ENCODE measurements around the gene KCTD19.
A peak's percentile ranks its signal among the peaks of the same experiment; 100 is the strongest.

Gene KCTD19

DNA sequence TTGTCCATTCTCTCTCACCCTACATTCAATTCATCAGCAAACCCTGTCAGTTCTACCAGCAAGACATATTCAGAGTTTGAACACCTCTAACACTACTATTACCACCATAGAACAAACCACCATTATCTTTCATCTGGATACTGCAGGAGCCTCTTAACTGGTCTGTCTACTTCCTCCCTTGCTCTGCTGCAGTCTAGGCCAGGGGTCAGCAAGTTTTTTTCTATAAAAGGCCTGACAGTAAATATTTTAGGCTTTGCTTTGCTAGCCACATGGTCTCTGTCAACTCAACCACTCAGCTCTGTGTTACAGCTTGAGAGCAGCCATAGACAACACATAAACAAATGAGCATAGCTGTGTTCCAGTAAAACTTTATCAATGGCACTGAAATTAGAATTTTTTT is 13.8 kb downstream of the KCTD19 start:
- no peak for DNase-seq

DNA sequence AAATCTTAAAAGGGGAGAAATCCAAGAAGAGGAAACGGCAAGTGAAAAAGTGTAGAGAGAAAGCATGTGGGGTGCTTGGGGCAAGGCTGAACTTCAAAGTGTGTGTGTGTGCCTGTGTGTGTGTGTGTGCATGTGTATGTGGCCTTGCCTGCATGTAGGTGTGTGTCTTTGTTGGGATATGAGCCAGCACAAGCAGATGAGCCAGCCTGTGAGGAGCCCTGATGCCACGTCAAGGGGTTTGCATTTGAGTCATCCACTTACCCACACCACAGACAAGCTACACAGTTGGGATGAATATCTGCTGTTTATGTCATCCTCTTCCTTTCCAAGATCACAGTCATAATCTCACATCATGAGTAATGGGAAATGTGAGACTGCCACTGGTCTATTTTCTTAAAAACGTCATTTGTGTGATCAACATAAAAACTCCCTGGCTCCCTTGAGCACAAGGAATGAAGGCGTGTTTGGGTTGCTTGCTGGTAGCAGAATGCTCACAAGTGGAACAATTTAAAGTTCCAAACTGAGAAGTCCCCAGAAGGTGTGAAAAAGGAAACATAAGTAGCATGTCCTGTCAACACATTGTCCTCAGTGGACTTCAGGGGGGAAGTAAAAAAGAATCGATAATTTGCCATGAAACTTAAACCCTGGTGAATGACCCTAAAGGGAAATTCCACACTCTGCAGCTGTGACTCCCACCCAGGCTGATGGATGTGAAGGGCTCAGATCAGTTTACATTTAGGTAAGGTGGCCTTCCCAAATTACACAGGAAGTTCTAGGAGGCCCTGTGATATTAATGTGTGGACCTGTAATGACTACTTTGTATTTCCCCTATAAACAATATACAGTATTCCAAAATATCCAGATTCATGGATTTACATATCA is 14.7 kb downstream of the KCTD19 start:
- no peak for DNase-seq

DNA sequence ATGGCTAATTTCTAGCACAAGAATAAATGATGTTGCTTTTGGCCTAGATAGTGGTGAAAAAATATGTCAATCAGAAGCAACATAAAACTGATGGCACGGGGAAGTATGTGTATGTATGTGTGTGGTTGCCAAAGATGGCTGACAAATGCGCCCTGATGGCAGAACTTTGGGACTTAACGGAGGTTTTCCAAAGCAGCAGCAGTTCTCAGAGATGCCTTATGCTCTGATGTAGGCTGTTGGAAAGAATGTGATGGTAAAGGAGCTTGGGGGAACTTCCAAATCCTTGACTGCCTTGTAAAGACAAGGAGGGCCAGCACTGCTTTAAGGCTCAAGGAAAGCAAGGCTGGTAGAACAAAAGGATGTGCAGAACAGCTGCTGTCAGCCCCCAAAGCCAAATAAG is 16.0 kb downstream of the KCTD19 start:
- no peak for DNase-seq

DNA sequence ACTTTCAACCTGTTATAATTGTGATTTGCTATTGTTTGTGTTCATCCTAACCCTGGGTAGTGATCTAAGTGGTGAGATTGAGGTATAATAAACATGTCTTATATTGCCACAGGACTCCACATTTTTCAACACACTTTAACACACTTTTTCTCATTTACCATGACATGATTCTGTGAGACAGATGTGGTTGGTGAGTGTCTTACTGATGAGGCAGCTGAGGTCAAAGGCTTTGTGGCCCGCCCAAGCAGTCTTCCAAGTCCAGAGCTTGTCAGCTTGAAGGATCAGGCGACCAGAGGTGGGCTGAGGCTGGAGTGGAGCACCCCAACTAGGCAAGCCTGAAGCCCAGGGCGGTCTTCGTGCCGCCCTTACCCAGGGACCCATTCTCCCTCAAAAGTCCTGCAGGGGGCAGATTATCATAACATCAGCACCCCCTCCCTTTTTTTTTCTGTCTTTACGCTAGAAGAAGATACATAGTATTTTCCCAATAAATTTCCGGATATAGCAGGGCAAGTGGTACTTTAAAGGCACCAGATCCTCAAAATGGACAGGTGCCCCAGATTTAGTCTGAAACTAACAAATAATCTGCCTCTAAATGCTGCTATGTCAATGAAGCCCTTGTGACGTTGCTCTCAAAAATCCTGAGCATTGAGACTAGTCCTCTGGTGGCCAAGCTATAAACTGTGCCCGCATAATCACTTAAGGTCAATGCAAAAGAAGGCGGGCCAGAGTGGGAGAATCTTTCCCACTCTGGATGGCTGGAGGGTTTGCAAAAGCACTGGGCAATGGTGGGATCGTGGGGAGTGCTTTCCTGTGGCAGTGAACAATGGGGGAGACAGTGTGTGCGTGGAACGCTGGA is 21.1 kb downstream of the KCTD19 start:
- no peak for DNase-seq

DNA sequence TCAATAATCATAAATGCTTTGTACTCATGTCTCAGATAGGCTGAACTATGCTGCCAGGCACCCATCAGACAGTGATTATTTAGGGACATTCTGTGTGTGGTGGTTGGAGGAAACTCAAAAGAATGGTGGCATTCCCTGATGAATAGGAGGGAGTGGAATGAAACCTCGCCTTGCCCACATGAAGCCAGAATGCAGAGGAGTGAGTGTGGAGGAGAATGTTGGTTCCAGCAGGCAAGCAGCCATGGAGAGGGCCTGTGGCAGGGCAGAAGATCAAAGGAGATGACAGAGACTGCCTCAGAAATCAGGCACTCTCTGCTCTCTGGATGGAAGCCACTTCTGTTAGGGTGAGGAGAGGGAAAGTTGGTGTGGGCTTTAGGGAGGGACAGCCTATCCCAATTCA is 22.5 kb downstream of the KCTD19 start:
- no peak for DNase-seq

DNA sequence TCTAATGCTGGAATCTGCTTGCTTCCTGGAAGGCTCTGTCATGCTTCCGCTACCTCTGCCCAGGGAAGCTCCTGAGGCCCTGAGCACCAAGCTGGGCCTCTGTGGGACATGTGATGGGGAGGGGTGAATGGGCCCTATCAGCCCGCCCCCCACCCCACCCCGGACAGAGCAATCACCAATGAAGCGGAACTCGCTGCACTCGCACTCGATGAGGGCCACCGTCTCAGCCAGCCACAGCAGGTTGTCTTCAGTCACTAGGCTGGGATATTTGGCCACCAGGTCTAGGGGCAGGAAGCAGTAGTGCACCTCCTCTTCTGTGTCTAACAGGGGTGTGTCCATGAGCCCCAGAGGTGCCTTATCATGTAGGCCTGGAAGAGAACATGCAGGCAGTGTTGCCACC is 23.6 kb downstream of the KCTD19 start:
- DNase-seq = peak; percentile 46

DNA sequence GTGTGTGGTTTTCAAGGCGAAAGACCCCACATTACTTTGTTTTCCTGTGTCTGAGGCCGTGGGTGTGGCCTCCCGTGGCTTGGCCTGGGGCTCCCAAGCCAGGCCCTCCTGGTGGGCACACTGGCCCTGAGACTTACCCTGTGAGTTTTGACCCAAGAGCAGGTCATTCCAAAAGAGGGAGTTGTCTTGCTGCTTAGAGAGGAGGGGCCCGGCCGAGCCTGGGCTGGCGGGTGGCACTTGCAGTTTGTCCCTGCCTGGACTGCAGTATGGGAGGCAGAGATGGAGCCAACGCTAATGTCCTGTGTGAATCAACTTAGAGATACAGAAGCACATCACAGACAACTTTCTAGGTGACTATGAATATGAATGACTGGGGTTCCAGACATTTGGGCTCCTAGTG is 24.5 kb downstream of the KCTD19 start:
- no peak for DNase-seq

DNA sequence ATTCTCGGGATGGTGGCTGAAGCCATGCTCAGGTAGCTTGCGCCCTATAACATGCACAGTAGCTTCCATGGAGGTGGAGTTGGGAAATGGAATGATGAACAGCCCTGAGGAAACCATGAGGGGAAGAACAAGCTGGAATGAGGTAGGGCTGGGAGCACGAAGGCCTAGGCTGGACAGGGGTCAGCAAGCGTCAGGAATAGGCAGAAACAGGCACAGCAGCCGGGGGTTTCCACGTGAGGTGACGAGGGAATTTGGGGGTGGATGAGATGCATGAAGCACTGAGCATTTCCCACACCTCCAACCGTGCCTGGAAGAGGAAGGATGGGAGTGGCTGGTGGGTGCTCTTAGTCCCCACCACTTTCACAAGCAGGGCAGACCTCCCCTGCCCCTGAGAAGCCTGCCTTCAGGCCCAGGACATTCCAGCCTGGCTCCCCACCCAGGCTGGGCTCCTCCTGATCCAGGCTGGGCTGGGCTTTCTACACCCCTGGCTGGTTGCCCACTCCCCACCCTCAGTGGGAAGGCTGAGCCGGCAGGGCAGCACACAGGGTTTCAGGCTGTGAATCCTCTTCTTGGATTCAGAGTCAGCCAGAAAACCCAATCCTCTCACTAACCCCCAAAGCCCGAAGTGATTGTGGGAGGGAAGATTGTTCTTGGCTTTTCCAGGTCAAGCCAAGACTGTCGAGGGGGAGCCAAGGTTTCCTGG is 25.3 kb downstream of the KCTD19 start:
- DNase-seq = no peak

DNA sequence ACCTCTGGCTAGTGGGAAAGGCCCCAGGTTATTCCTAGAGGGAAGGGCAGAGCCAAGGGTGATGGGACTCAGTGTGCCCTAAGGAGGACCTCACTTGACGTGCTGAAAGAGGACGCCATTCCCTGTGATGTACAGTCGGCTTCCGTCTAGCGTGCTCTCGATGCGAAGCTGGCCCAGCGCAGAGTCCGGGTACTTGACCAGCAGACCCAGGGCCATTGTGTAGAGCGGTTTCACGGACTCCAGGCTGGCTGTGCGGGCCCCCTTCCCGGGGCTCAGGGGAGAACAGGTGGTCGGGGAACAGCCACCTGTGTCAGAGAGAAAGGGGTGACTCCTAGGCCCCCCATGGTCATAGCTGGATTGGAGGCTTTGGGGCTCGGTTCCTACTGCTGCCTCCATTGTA is 27.3 kb downstream of the KCTD19 start:
- no peak for DNase-seq

DNA sequence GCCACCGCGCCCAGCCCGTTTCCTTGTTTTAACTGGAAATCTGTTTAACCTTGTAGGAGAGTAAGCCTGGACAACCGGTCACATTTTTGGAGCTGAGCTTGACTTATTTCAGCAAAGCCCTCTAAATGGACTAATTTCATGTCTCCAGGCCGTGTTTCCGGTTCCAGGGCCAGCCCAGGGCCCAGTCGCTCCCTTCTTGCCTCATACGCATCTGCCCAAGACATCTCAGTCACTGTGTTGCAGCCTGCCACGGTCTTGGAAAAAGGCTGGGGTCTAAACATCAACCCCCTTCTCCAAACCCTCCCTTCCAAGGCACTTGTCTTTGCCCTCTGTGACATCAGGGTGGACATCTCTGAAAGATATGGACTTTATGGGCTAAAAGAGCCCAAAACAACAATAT is 28.3 kb downstream of the KCTD19 start:
- DNase-seq = no peak

DNA sequence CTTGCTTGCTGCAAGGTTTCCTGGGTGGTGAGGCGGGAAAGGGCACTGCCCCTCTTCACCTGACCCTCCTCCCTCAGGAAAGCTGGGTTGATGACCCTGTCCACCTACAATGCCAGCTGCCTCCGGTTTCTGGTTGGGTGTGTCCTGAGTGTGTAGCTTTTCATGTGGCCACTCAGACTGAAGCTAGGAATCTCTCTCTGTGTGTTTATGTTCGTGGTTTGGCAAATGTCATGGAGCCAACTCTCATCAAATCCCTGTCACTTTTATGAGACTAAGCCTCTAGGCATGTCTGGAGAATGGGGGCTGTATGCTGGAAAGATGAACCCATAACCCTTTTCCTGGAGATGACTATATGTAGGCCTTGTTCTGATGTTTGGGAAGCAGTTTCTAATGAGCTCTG is 30.1 kb downstream of the KCTD19 start:
- DNase-seq = no peak

DNA sequence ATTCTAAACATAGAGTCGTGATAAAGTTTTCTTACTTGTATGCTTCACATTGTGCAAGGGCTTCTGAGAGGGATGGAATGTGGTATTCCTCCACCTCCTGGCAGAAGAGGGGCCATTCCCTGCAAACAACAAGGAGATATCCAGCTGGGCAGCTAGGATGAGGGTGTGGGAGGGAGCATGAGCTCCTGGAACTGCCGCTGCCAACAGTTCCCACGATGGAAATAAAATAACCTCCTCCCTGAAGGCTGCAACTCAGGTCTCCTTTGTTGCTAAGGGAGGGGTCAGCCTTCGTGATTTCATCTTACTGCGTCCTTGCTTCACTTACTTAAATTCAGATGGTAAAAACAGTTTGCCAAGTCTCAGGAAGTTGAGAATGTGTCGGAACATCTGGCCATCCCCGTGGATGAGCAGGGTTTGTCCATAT is 31.6 kb downstream of the KCTD19 start:
- no peak for DNase-seq

DNA sequence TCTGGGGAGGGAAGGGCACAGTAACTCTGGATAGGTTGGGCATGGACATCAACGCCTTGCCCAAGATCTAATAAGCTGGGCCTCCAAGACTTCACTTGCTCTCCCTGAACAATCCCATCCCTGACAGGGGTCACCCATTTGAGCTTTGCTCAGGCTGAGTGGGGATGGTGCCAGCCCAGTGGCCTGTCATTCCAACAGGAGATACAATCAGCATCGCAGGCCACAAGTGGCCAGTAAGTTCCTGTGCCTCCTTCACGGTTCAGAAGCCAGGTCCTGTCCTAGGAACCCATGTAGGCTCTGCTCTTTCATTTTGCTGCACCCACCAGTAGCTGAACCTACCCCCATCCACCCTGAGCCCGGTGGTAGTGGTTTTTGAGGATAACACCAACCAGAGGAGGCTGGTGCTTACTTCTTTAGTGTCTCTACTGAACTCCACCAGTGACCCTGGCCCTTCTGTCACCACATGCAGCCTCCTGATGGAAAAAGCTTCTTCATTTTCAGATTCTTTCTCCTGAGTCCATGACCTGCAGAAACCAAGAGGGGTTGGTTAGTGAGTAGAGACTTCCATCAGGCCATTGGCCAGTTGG is 32.3 kb downstream of the KCTD19 start:
- DNase-seq = no peak

DNA sequence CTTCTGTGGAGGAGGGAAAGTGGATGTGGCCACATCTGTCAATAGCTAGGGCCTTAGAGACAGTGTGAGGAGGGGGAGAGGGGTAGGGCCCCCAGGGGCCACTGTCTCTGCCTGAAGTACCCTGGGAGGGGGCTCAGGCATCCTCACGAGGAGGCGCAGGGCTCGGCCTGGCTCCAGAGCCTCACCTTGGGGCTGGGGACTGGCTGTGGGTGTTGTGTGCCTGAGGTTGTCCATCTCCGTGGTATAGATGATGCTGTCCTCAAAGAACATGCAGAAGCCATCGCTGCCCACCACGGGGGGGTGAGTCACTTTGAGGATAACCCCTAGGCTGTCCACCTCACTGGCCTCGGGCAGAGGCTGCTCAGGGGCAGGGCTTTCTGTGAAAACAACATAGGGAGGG is 35.1 kb downstream of the KCTD19 start:
- no peak for DNase-seq

DNA sequence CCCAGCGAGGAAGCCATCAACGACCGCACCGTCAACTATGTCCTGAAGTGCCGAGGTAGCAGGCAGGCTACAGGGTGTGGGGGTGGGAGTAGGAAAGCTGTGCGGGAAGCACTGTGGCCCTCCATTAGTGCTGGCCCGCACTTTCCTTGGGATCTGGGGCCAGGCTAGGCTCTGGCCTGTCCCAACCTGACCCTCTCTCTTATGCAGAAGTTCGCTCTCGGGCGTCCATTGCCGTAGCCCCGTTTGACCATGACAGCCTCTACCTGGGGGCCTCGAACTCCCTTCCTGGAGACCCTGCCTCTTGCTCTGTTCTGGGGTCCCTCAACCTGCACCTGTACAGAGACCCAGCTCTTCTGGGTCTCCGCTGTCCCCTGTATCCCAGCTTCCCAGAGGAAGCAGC is 38.6 kb downstream of the KCTD19 start:
- no peak for DNase-seq

DNA sequence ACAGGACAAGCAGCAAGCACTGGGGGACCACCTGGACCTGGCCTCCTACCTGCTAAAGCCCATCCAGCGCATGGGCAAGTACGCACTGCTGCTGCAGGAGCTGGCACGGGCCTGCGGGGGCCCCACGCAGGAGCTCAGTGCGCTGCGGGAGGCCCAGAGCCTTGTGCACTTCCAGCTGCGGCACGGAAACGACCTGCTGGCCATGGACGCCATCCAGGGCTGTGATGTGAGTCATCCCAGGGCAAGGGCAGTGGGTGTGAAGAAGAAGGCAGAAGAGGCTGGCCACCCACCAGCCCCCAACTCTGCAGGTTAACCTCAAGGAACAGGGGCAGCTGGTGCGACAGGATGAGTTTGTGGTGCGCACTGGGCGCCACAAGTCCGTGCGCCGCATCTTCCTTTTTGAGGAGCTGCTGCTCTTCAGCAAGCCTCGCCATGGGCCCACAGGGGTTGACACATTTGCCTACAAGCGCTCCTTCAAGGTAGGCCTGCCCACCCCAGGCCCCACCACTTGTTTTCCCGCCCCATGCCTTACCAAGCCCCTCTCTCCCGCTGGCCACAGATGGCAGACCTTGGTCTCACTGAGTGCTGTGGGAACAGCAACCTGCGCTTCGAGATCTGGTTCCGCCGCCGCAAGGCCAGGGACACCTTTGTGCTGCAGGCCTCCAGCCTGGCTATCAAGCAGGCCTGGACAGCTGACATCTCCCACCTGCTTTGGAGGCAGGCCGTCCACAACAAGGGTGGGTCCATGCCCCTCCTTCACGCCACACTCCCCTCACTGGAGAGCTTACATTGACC is 39.9 kb downstream of the KCTD19 start:
- no peak for DNase-seq

DNA sequence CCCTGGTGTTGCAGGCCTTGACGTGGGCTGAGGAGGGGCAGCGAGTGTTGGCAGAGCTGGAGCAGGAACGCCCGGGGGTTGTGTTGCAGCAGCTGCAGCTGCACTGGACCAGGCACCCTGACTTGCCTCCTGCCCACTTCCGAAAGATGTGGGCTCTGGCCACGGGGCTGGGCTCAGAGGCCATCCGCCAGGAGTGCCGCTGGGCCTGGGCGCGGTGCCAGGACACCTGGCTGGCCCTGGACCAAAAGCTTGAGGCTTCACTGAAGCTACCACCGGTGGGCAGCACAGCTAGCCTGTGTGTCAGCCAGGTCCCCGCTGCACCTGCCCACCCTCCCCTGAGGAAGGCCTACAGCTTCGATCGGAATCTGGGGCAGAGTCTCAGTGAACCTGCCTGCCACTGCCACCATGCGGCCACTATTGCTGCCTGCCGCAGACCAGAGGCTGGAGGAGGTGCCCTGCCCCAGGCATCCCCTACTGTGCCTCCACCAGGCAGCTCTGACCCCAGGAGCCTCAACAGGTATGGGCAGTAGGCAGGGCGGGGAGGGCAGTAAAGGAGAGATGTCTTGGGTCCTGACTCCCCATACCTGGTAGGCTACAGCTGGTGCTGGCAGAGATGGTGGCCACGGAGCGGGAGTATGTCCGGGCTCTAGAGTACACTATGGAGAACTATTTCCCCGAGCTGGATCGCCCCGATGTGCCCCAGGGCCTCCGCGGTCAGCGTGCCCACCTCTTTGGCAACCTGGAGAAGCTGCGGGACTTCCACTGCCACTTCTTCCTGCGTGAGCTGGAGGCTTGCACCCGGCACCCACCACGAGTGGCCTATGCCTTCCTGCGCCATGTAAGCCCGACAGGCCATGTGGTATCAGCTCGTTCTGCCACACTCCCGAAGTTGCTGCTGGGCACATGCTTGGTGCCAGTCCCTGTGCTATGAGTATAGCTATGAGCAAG is 41.6 kb downstream of the KCTD19 start:
- no peak for DNase-seq

DNA sequence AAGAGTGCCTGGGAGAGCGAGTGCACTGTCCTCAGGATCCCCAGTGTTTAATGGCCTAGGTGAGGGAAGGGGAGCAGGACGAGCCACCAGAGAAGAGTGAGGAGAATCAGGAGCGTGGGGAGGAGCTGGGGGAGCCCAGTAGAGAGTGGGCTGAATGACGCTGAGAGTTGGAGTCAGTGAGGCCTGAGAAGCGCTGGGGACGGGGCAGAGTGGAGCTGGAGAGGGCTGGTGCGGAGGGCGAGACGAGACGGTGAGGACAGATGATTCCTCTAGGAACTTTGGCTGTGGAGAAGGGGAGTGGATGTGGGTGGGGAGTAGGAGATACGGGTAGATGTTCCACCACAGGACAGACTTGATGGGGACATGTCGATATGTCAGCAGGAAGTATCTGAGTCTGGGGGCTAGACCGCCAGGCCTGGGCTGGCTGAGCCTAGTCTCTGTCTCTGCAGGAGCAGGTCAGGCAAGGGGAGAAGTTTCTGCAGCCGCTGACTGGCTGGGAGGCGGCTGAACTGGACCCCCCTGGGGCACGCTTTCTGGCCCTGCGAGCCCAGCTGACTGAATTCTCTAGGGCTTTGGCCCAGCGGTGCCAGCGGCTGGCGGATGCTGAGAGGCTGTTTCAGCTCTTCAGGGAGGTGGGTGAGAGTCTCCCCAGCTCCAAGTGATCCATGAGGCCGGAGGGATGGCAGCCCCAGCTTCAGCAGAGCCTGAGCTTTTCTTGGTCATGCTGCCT is 42.5 kb downstream of the KCTD19 start:
- DNase-seq = no peak

DNA sequence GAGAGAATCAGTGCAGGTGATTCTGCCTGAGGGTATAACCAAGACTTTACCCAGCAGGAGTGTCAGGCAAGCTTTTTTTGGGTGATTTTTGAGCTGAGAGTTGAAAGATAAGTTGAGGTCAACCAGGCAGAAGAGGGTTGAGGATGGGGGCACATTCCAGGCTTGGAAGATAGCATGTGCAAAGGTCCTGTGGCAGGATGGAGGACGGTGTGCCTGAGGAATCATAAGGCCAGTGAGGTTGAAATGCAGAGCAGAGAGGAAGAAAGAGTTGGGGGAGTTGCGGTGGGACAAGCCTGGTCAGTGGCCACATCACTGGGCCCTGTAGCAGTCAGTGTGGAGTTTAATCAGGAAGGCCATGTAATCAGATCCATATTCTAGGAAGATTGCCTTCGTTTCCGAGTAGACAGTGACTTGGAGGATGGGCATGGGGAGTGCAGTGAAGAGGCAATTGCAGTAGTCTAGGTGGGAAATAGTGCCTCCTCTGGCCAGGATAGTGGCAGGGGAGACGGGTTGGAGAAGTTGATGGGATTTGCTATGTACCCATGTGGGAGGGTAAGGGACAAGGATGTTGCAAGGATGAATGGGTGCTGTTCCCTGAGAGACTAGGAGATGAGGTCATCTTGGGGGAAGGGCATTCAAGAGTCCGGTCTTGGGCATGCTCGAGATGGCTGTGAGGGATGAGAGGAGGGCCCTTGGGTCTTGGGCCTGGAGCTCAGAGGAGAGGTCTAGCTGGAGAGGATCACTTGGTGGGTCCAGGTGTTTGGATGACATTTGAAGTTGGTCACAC is 43.3 kb downstream of the KCTD19 start:
- no peak for DNase-seq

DNA sequence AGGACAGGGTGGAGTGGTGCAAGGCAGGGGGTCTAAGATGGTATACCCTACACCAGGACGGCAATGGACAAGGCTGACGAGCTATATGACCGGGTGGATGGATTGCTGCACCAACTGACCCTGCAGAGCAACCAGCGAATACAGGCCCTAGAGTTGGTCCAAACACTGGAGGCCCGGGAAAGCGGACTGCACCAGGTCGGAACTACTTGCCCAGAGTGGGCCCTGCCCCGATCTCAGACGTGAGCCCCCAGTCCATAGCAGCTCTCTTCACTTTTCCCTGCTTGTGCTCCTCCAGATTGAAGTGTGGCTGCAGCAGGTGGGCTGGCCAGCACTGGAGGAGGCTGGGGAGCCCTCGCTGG is 44.1 kb downstream of the KCTD19 start:
- DNase-seq = no peak

All from hematopoietic multipotent progenitor cell treated with erythropoietin and hydrocortisone succinate and interleukin-3 and kit ligand, for 6 days (in vitro differentiated cells).